HG02973 (cell line): Measurements from ENCODE around the gene C5orf47.

Experiments
- ATAC-seq: cut with Tn5 transposase; IDR thresholded peaks from one replicate; pipeline ENCODE4 v1.9.1; 2021; ENCODE audit warnings: moderate library complexity; ENCODE audit not compliant: unreplicated experiment

Gene C5orf47

DNA sequence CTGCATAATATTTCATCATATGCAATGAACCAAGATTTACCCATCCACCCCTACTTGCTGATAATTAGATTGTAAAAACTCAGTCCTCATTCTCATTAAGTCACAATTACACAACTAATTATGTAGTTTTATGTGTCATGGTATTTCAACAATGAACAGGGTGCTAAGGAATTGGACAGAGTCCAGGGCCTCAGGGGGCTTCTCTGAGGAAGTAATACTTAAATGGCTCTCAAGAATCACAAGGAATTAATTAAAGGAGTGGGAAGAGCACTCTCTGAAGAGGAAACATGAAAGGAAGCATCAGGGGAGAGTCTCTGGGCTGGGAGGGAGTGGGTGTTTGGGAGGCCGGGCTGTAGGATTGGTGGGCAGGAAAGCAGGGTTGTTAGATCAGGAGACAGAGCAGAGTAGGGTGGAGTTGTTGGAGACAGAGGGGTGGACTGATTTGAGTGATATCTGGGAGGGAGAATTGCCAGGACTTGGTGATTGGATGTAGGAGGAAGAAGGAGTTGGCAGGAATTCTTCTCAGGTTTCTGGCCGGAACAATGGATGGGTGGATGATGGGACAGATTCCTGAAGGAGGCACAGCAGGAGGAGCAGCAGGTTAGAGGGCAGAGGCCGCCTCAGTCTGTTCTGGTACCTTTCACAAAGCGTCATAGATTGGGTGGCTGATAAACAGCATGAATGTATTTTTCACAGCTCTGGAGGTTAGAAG lies 33.6 kb downstream of the C5orf47 start:
- ATAC-seq = no peak

GRCh38 chr5:174030286-174030685 lies 41.3 kb downstream of the C5orf47 start:
- no peak for ATAC-seq

- no peak for ATAC-seq
These were observed 55.7 kb downstream of the C5orf47 start for GRCh38 chr5:174044466-174045254.

GRCh38 chr5:174045470-174046025 lies 56.6 kb downstream of the C5orf47 start, which contains the start of gene NSG2:
TSS of gene NSG2 (plus strand) at chr5:174045706. CDS start at chr5:174046756, 1,050 bp downstream.
- peak; percentile 83 for ATAC-seq

- no peak for ATAC-seq
These were observed 57.6 kb downstream of the C5orf47 start for GRCh38 chr5:174046558-174046957.

DNA sequence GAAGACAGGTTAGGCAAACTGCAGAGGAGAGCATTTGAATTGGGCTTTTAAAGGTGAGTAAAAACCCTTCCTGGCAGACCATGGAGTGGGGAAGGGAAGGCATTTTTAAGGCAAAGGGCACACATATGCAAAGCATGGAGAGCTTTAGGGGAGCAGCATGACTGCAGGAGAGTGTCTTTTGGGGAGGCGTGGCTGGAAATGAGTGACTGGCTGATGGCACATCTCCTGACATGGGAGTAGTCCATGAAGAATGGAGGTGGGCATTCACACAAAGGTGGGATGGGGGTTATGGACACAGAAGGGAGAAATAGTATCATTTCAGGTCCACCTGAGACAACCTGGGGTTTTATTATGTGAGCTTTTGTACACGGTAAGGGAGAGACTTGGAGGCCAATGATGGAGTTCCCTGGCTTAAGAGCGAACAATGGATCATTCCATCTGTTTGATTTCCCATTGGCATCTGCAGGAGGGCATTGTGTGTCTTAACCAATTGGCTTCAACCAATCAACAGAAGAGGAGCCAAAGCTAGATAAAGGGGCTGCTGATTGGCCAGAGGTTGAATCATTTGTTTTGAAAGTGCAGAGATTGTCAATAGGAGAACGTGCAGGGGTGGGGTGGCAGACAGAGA lies 58.6 kb downstream of the C5orf47 start:
- no peak for ATAC-seq

DNA sequence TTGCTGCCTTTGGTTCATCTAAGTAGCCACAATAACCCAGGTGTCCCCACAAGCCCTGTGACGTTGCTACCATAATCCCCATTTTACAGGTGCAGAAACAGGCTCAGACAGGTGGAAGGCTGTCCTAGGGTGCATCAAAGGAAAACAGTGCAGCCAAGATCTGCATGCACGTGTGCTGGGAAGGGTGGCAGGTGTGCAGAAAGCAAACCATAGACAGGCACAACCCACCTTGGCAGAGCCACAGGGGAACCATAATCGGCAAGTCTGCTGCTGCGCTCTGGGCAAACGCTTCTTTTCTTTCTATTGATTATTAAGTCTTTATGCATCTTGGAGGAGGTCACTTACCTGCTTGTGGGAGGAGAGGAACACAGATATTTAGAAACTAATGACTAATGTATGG lies 63.7 kb downstream of the C5orf47 start:
- no peak for ATAC-seq

GRCh38 chr5:174053905-174054304 lies 64.9 kb downstream of the C5orf47 start:
- no peak for ATAC-seq
